ENCODE results near the gene TMX1. TPM values are rescaled to one million over a fixed set of nuclear protein-coding genes. Genes with fewer than 3 reads are reported as not detected.

Gene TMX1
- total RNA-seq, 1 experiment from 2014 or later = 75.8 TPM

Small RNAs within 50 kb of the gene (small RNA-seq; reads per million reads assigned to genes)
- 0 reads per million in 2 experiments for gene RF00019
- 0 reads per million in 2 experiments for gene RF00156

Other genes starting within 250 kb of the TMX1 start
- gene TRIM9, start 145.1 kb upstream of the TMX1 start, total RNA-seq (2014; rRNA removed; shearing (Covaris generic)) = 7.7 and 8.7 TPM in 2 replicates